HG03060 (cell line): ENCODE results near the gene OR4L1.
"Not testable (repeated sequence)": the region's sequence is repeated elsewhere in the genome, so short reads cannot be mapped to it uniquely, and the experiment has no call there.

ENCODE experiments used
- ATAC-seq: cut with Tn5 transposase; IDR thresholded peaks from one replicate; pipeline ENCODE4 v1.9.1; 2021; ENCODE audit warnings: low read depth, moderate number of reproducible peaks; ENCODE audit not compliant: unreplicated experiment

OR4L1 gene

GRCh38 chr14:20059745-20060144, at the start of gene OR4L1:
TSS of gene OR4L1 (plus strand) at chr14:20060045. CDS start at chr14:20060045, 0 bp downstream.
- ATAC-seq: no peak

- ATAC-seq: no peak
Observed at GRCh38 chr14:20019257-20019865, 40.5 kb upstream of the OR4L1 start, which contains the start of gene OR4K14. TSS of gene OR4K14 (minus strand) at chr14:20019307. CDS start at chr14:20015193, 4,114 bp downstream.

DNA sequence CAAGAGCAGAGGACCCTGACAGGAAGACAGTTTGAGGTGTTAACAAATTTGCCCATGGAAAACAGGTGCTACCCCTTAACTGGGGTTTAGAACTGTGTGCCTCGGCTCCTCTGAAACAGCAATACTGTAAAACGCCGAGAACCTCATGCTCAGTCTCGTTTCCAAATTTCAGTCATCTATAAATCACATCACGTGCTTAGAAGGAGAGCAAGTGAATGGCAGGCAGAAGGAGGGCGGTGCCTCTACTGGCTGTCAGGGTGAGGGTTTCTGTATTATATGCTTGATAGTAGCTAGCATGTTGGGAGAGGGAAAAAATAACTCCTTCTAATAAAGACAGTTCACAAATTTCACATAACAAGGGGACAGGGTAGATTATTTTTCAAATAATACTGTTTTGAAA, 28.8 kb upstream of the OR4L1 start:
- ATAC-seq: no peak

DNA sequence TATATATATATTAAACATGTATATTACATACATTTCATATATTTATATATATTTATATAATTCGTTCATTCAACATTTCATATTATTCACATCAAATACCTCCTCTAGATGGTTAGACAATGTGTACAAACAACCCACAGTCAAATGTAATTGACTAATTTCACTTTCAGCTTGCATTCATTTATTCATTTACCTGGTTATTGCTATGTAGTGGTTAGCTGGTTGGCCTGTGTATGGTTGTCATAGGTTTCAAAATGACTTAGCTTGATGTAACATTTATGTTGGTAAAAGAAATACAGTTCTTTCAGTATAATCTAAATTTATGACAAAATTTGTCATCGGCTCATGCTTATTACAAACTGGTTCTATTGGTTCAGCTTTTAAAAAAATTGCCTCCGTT, 24.4 kb upstream of the OR4L1 start:
- no peak for ATAC-seq

DNA sequence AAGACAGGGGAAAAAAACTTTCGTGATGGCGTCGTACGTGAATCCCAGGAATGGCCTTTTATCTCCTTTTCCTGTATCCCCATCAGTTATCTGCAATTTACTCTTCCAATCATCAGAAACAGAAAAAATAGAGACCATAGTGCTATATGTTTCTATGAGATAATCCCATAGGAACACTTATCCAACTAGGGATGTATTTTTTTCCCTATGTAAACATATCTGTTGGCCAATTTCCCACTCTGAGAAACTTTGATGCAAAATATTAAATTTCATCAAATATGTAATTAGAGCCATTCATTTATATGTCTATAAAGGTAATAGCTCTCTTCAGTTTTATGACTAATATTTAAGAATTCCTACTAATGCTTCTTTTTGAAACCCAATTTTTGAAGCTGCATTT, 23.9 kb upstream of the OR4L1 start, which contains the start of gene OR4K13:
Gene OR4K13 (minus strand): TSS at position 101 of the 400 bp plus-strand sequence. CDS start 1,280 bp downstream, outside the sequence.
- ATAC-seq: no peak

DNA sequence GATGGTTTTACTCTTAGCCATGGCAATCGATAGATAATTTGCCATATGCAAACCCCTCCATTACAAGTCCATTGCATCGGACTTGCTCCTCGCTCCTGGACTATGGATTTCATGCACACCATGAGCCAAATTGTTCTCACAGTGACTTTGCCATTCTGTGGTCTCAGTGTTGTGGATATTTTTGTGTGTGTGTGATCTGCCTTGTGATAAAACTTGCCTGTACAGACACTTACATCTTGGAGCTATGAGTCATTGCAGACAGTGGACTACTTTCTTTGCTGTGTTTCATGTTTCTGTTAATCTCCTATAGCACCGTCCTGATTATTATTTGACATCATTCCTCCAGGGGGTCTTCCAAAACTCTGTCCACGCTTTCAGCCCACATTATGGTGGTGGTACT, 15.6 kb upstream of the OR4L1 start:
- ATAC-seq: no peak

DNA sequence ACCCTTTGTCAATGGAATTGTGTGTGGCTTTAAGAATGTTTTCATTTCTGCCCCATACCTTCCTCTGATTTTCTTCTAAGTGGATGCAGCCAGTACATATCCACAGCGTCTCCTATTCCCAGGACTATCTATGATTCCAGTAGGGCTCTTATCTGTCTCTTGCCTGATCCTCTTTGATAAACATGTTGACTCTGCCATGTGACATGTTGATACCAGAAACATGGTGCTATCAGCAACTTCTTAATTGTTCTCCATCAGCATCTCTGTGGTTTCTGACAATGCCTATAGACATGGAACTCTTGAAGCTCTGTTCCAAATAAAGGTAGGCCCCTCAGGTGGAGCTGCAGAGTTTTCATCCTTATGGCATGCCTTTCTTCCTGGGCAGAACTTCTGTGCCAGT, 11.6 kb upstream of the OR4L1 start:
- ATAC-seq: no peak

GRCh38 chr14:20092050-20092449, 32.2 kb downstream of the OR4L1 start:
- no peak for ATAC-seq

DNA sequence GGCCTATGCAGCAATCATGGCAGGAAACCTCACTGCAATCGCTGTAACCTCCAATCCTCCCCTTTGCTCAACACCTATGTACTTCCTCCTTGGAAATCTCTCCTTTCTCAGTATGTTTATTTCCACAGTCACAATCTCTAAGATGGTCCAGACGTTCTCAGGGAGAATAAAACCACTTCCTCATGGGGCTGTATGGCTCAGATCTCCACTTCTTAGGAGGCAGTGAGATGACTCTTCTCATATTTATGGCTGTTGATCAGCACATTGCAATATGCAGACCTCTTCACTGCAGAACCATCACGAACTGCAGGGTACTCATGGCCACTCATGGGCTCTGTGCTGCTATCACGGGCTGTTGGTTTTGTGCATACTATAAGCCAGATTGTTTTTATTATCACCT, 33.6 kb downstream of the OR4L1 start:
- no peak for ATAC-seq

DNA sequence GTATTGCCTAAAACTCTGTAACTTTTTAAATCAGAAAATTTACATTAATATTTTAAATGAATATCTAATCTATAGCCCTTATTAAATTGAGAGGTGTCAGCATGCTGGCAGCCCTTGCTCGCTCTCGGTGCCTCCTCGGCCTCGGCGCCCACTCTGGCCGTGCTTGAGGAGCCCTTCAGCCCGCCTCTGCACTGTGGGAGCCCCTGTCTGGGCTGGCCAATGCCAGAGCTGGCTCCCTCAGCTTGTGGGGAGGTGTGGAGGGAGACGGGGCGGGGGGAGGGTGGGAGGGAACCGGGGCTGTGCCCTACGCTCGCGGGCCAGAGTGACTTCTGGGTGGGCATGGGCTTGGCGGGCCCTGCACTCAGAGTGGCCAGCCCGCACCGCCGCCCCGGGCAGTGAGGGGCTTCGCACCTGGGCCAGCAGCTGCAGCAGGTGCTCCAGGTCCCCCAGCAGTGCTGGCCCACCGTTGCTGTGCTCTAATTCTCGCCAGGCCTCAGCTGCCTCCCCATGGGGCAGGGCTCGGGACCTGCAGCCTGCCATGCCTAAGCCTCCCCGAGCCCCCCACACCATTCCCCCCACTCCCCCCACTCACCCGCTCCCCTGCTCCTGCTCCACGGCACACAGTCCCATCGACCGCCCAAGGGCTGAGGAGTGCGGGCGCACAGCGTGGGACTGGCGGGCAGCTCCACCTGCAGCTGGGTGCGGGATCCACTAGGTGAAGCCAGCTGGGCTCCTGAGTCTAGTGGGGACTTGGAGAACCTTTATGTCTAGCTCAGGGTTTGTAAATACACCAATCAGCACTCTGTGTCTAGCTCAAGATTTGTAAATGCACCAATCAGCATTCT, 39.3 kb downstream of the OR4L1 start:
- not testable (repeated sequence) for ATAC-seq

- no peak for ATAC-seq
Observed at GRCh38 chr14:20110438-20110837, 50.6 kb downstream of the OR4L1 start, which contains the start of gene OR4K17. TSS of gene OR4K17 (plus strand) at chr14:20110739. CDS start at chr14:20117500, 6,761 bp downstream.
